Measurements from ENCODE around the gene CEP112. TPM values are rescaled to one million over a fixed set of nuclear protein-coding genes. Genes with fewer than 3 reads are reported as not detected.
"Not testable (repeated sequence)": the region's sequence is repeated elsewhere in the genome, so short reads cannot be mapped to it uniquely, and the experiment has no call there.

The CEP112 gene
- total and polyA plus RNA-seq, 2 experiments from 2014 or later, result 4.0 to 4.3 TPM

- H3K9me3 Mint-ChIP-seq; H3K9me2 ChIP-seq (ENCODE audit: insufficient read depth); H3K4me2 ChIP-seq; H3K36me3 Mint-ChIP-seq (ENCODE audit: low read depth); ATAC-seq; H3K4me3 Mint-ChIP-seq; H4K20me1 ChIP-seq (replicated peaks; ENCODE audit: insufficient read depth); H3F3A ChIP-seq (replicated peaks; ENCODE audit: low read depth); H3K27me3 ChIP-seq (ENCODE audit: insufficient read depth); H3K36me3 ChIP-seq (ENCODE audit: insufficient read depth); H3K27ac Mint-ChIP-seq; H3K4me1 Mint-ChIP-seq; H3K27ac ChIP-seq (ENCODE audit: low read depth); H3K27me3 Mint-ChIP-seq (ENCODE audit: insufficient read depth, low read depth, poor library complexity); H3K4me3 ChIP-seq; H3K4me1 ChIP-seq (ENCODE audit: insufficient read depth); H2AFZ ChIP-seq; DNase-seq (ENCODE audit: low spot score); H3K79me2 ChIP-seq (replicated peaks; ENCODE audit: insufficient read depth): not testable (repeated sequence)
Observed at GRCh38 chr17:65681763-65682162, 510.2 kb downstream of the CEP112 start.

GRCh38 chr17:65679165-65679845, 512.6 kb downstream of the CEP112 start:
- peaks cover 7% of the 10 kb centered on the region; the same call in 1 of the 2 replicates for H3K27me3 ChIP-seq (ENCODE audit: insufficient read depth)
- H3K4me3 ChIP-seq, result no peak overlapping the region
- Mint-ChIP-seq H3K27me3 (ENCODE audit: insufficient read depth, low read depth, poor library complexity) (peaks cover 3% of the 10 kb centered on the region), H3K36me3 (ENCODE audit: low read depth) (no peaks in the 10 kb centered on the region; the same call in 1 of the 3 replicates), H3K9me3 (peaks cover 4% of the 10 kb centered on the region; the same call in 2 of the 3 replicates), H3K27ac (no peak overlapping the region), H3K4me3 (no peak overlapping the region), H3K4me1 (peaks cover 2% of the 10 kb centered on the region; the same call in 2 of the 3 replicates)
- H3K27ac ChIP-seq (ENCODE audit: low read depth), result no peak overlapping the region
- no peak overlapping the region for H2AFZ ChIP-seq
- no peaks in the 10 kb centered on the region for H3F3A ChIP-seq (replicated peaks; ENCODE audit: low read depth)
- no peaks in the 10 kb centered on the region for H3K36me3 ChIP-seq (ENCODE audit: insufficient read depth)
- no peaks in the 10 kb centered on the region for H3K79me2 ChIP-seq (replicated peaks; ENCODE audit: insufficient read depth)
- H4K20me1 ChIP-seq (replicated peaks; ENCODE audit: insufficient read depth), result no peaks in the 10 kb centered on the region
- no peaks in the 10 kb centered on the region; the same call in 1 of the 2 replicates for H3K4me1 ChIP-seq (ENCODE audit: insufficient read depth)
- no peak for ATAC-seq
- no peak for DNase-seq (ENCODE audit: low spot score)
- no peak overlapping the region for H3K4me2 ChIP-seq
- no peaks in the 10 kb centered on the region for H3K9me2 ChIP-seq (ENCODE audit: insufficient read depth)
- no peak for TF ChIP-seq JUNB (IDR thresholded peaks at IDR 0.05; ENCODE audit: unreplicated experiment)
- TF ChIP-seq EZH2 (IDR thresholded peaks at IDR 0.05; ENCODE audit: low read depth, unreplicated experiment), result no peak
- no peak for TF ChIP-seq REST (IDR thresholded peaks at IDR 0.05; ENCODE audit: unreplicated experiment)
- no peak for TF ChIP-seq STAT1 (IDR thresholded peaks at IDR 0.05; ENCODE audit: unreplicated experiment)
- TF ChIP-seq ZNF462 (CRISPR knock-in tag; IDR thresholded peaks at IDR 0.05), result no peak
- no peak for TF ChIP-seq EZH2phosphoT487 (IDR thresholded peaks at IDR 0.05; ENCODE audit: unreplicated experiment)
- no peak for TF ChIP-seq CREB1 (CRISPR knock-in tag; IDR thresholded peaks at IDR 0.05; ENCODE audit: low read depth)
- TF ChIP-seq POLR2AphosphoS5 (IDR thresholded peaks at IDR 0.05; ENCODE audit: low read depth), result no peak
- TF ChIP-seq ZNF331 (CRISPR knock-in tag; IDR thresholded peaks at IDR 0.05; ENCODE audit: low read depth), result no peak
- no peak for TF ChIP-seq CTCF (conservative IDR thresholded peaks at IDR 0.05; ENCODE audit: low read depth in 2 of 2)
